Heart right ventricle (tissue), 16 donors: Measurements from ENCODE around the gene PAX5. TPM values are rescaled to one million over a fixed set of nuclear protein-coding genes. Genes with fewer than 3 reads are reported as not detected.

Experiments
- ATAC-seq, 8 donors: fragments of 200-7000 bp; cut with Tn5 transposase; one replicate each; pipeline ENCODE4 v1.9.1; 2020; ENCODE audit warnings: mild to moderate bottlenecking in 8 of 8, moderate library complexity in 8 of 8, moderate number of reproducible peaks in 1 of 8
- DNase-seq, 2 donors: peaks; one replicate each; pipeline ENCODE4 v3.0.0-alpha.2; 2020
- H3K27ac ChIP-seq, 10 donors: fragments of 200-600 bp; sonication (generic) in 2 of 10; one replicate each; pipeline versions ENCODE4 v1.5.0 to v1.8.0; 2020 to 2022; ENCODE audit warnings: mild to moderate bottlenecking in 3 of 10
- H3K27me3 ChIP-seq, 7 donors: fragments of 200-600 bp; one replicate each; pipeline ENCODE4 v1.8.0; 2021 to 2022; ENCODE audit warnings: mild to moderate bottlenecking in 2 of 7
- H3K36me3 ChIP-seq, 9 donors: fragments of 200-600 bp; sonication (generic) in 1 of 9; one replicate each; pipeline versions ENCODE4 v1.5.0 to v1.8.0; 2020 to 2022; ENCODE audit warnings: mild to moderate bottlenecking in 2 of 9
- H3K4me1 ChIP-seq, 9 donors: fragments of 200-600 bp; sonication (generic) in 1 of 9; one replicate each; pipeline versions ENCODE4 v1.5.0 to v1.8.0; 2020 to 2022; ENCODE audit warnings: mild to moderate bottlenecking in 4 of 9
- H3K4me3 ChIP-seq, 10 donors: fragments of 200-600 bp; sonication (generic) in 2 of 10; one replicate each; pipeline versions ENCODE4 v1.5.0 to v1.8.0; 2020 to 2022; ENCODE audit warnings: mild to moderate bottlenecking in 7 of 10, moderate library complexity in 2 of 10
- H3K9me3 ChIP-seq, 11 donors: fragments of 200-600 bp in 10 of 11; sonication (generic) in 2 of 11; one replicate each; pipeline versions ENCODE4 v1.5.0 to v1.8.0; 2013 to 2022; ENCODE audit warnings: mild to moderate bottlenecking in 2 of 11, control low read depth in 1 of 11, moderate library complexity in 1 of 11
- WGBS, 2 donors: extraction: QIAGEN DNeasy Blood & Tissue Kit; methylation state at CpG; one replicate each; pipeline ENCODE4 v1.1.7; 2013; ENCODE audit warnings: inconsistent platforms in 1 of 2; 5-methylcytosine and 5-hydroxymethylcytosine counted together
- intact Hi-C, 10 donors: fragments of 100-400 bp; cut with DNase I; formaldehyde crosslinking; loops; one replicate each; pipeline versions ENCODE4 v1.11.1 to v1.14.2; 2022
- polyA plus RNA-seq, 2 donors: library from polyadenylated mRNA; stranded (reverse); fragments of 200-250 nt; gene quantifications; one replicate each; pipeline ENCODE4 v1.2.3, GENCODE V29; 2013
- total RNA-seq, 10 donors: library from RNA; stranded (reverse); fragmentation: NEBNext Ultra II Directional in 3 of 10; extraction: Animal tissue kit (Norgen Biotek cat#: 25700) in 3 of 10; gene quantifications; one replicate each; pipeline versions ENCODE4 v1.2.1 to v1.2.4, GENCODE V29; 2021 to 2023
- TF ChIP-seq, protein P1 (sequence below), 9 donors: fragments of 200-600 bp; sonication (generic) in 2 of 9; IDR thresholded peaks; one replicate each; pipeline versions ENCODE4 v1.5.0 to v1.8.0; 2021 to 2022; ENCODE audit warnings: antibody characterized with exemption in 9 of 9, mild to moderate bottlenecking in 5 of 9, moderate library complexity in 1 of 9
- donor health status: Arrhythmogenic right ventricular cardiomyopathy.
- donor health status: ischemic (EF 13 %, LVEDD 7.1; RV severe dilation, severe dysfunction).
- donor health status: healthy with polysubstance abuse.
- donor health status: DM: no; HTN: yes; CAD: no.
- donor health status: DM: no; HTN: no; CAD: no.
- donor health status: ischemic (EF 25% LVEDD 6.9; RV normal size, moderate dysfunction).
- donor health status: ischemic (EF 25% LVEDD 5.7; RV mildly dilated, moderate dysfunction).
- donor health status: healthy.
- donor health status: DM: yes; HTN: yes; CAD: no.
- donor health status: Ischemic cardiomyopathy.
- donor health status: ischemic (EF 35%, LVEDD 5.7; RV mildly dilated, moderate dysfunction).
- donor health status: nonischemic (EF 11% LVEDD 7.7; RV severe dilation, severe dysfunction).
- donor health status: DM: yes; HTN: yes; CAD: no.
- donor health status: PGD.
- donor health status: ischemic (EF 29% LVEDD 5.4; RV normal size, mild dysfunction).
- donor health status: nonischemic (EF 23%, LVEDD 6.1; RV moderate dilation, normal function).

PAX5 gene
- total and polyA plus RNA-seq, 12 donors = under 0.01 to 0.09 TPM; not detected in 10

- 68 to 73% methylated on average over 13 of the region's 13 CpGs for WGBS, 2 donors
- DNase-seq = no peak
- intact Hi-C loops = loop anchor here in 1 of 10 donors (10.0 kb wide), 1 partner anchor 63 kb away; no protein-coding TSS in a partner anchor
- no peak for ATAC-seq
- peaks cover 0 to 33% (median 20%) of the 10 kb centered on the region in 7 donors for H3K27me3 ChIP-seq
- TF ChIP-seq, protein P1, sequence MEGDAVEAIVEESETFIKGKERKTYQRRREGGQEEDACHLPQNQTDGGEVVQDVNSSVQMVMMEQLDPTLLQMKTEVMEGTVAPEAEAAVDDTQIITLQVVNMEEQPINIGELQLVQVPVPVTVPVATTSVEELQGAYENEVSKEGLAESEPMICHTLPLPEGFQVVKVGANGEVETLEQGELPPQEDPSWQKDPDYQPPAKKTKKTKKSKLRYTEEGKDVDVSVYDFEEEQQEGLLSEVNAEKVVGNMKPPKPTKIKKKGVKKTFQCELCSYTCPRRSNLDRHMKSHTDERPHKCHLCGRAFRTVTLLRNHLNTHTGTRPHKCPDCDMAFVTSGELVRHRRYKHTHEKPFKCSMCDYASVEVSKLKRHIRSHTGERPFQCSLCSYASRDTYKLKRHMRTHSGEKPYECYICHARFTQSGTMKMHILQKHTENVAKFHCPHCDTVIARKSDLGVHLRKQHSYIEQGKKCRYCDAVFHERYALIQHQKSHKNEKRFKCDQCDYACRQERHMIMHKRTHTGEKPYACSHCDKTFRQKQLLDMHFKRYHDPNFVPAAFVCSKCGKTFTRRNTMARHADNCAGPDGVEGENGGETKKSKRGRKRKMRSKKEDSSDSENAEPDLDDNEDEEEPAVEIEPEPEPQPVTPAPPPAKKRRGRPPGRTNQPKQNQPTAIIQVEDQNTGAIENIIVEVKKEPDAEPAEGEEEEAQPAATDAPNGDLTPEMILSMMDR (IDR thresholded peaks at IDR 0.05) = no peak
- H3K36me3 ChIP-seq = no peaks in the 10 kb centered on the region
- H3K9me3 ChIP-seq = no peaks in the 10 kb centered on the region
- no peak overlapping the region for H3K27ac ChIP-seq
- H3K4me1 ChIP-seq = no peaks in the 10 kb centered on the region
- H3K4me3 ChIP-seq = no peak overlapping the region
Observed at GRCh38 chr9:36948051-36948450, 86.0 kb downstream of the PAX5 start.

DNA sequence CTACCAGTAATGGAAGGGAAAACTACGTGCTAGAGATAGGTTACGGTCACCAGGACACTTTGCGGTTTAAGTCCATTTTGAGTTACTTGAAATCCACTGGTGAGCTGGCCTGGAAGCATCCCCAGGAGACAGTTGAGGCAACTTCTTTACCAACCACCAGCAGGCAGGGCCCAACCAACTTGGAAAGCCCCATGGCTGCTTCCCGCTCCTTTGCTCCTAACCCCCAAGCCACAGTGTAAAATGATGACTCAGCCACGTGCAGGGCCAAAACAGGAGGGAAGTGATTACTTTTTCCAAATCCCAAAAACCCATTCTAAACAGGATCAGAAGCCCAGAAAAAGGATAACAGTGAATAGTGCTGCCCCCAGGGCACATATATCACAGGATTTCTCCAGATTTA is 87.4 kb downstream of the PAX5 start:
- no peak for DNase-seq
- H3K36me3 ChIP-seq = no peaks in the 10 kb centered on the region
- H3K9me3 ChIP-seq = no peaks in the 10 kb centered on the region
- H3K27ac ChIP-seq = no peak overlapping the region
- intact Hi-C loops = loop anchor here in 1 of 10 donors (10.0 kb wide), 1 partner anchor 62 kb away; no protein-coding TSS in a partner anchor
- H3K27me3 ChIP-seq = peaks cover 0 to 29% (median 13%) of the 10 kb centered on the region in 7 donors
- no peak for ATAC-seq
- TF ChIP-seq, protein P1 (IDR thresholded peaks at IDR 0.05) = no peak
- 74 to 83% methylated on average over 5 of the region's 5 CpGs for WGBS, 2 donors
- H3K4me1 ChIP-seq = no peaks in the 10 kb centered on the region
- H3K4me3 ChIP-seq = no peak overlapping the region

- Histone ChIP-seq H3K36me3 (no peaks in the 10 kb centered on the region), H3K4me3 (no peak overlapping the region), H3K27ac (no peak overlapping the region), H3K27me3 (peaks cover 0 to 29% (median 12%) of the 10 kb centered on the region in 7 donors), H3K4me1 (no peaks in the 10 kb centered on the region), H3K9me3 (no peaks in the 10 kb centered on the region)
- DNase-seq (no peak), ATAC-seq (no peak)
- intact Hi-C loops = loop anchor here in 1 of 10 donors (10.0 kb wide), 1 partner anchor 61 kb away; no protein-coding TSS in a partner anchor
- TF ChIP-seq, protein P1 (IDR thresholded peaks at IDR 0.05) = no peak
- 72 to 76% methylated on average over 14 of the region's 14 CpGs for WGBS, 2 donors
Observed at GRCh38 chr9:36945999-36946398, 88.1 kb downstream of the PAX5 start.

DNA sequence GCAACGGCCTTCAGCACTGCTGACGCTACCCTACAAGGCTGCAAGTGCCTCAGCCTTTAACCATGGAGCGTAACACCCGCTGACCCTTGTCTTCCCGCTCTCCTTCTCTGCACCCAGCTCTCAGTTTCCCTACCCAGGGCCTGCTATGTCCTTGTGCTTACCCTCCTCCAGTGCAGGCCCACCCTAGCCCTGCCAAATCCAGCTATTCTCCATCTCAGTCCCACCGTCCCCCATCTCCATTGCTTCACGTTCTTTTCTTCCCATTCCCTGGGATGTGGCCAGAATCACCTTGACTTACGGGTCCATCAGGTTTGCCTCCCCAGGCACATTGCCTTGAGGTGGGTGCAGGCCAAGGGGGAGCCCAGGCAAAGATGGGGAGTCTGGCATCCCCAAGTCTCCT is 91.2 kb downstream of the PAX5 start:
- 88 to 91% methylated on average over 8 of the region's 8 CpGs for WGBS, 2 donors
- no peak for ATAC-seq
- H3K9me3 ChIP-seq = no peaks in the 10 kb centered on the region
- H3K27me3 ChIP-seq = peaks cover 0 to 22% (median 14%) of the 10 kb centered on the region in 7 donors
- no peak overlapping the region for H3K27ac ChIP-seq
- TF ChIP-seq, protein P1 (IDR thresholded peaks at IDR 0.05) = no peak
- DNase-seq = no peak
- H3K4me1 ChIP-seq = no peaks in the 10 kb centered on the region
- intact Hi-C loops = loop anchor here in 1 of 10 donors (10.0 kb wide), 1 partner anchor 58 kb away; no protein-coding TSS in a partner anchor
- no peak overlapping the region for H3K4me3 ChIP-seq
- H3K36me3 ChIP-seq = no peaks in the 10 kb centered on the region
